Measurements from ENCODE around the gene CYB5D1. TPM values are rescaled to one million over a fixed set of nuclear protein-coding genes. Genes with fewer than 3 reads are reported as not detected.
A peak's percentile ranks its signal among the peaks of the same experiment; 100 is the strongest.

CYB5D1 gene
- total and polyA plus RNA-seq, 2 of the 8 experiments (the other 6 are each of a cell fraction or from before 2014, with no cell fraction given), result 11.0 to 18.0 TPM

DNA sequence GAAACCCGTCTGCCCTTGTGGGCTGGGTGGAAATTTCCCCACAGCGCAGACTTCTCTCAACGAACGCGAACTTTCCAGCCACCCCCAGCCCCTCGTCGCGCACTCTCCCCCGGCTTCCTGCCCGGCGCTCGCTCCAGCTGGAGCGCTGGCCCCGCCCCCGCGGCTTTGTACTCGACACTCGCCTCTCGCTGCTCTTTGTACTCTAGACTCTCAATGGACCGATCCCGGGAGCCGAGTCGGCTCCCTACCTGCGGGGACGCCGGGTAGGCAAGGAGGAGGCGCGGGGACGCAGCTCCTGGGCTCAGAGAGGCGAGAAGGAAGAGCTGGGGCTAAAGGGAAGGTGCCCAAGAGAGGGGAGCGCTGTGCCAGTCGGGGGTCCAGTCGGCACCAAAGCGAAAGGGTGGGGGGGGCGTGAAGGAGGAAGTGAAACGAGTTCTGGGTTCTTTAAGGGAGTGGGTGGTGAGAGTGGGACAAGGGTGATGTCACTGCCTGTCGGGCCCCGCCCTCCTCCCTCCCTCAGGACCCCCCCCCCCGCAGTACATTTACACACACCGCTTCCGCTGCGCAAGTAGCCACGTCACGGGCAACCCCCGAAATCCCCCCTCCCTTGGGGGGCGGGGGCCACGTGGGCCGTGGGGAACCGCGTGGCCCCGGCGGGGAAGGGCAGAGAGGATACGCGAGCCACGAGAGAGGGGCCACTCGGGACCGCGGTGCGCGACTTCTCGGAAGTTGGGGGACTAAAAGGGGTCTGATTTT lies 14.1 kb upstream of the CYB5D1 start (continued):
- no peak for TF ChIP-seq KDM1A (IDR thresholded peaks at IDR 0.05; ENCODE audit: borderline replicate concordance, low read length)
- no peak for TF ChIP-seq SRF (IDR thresholded peaks at IDR 0.05; ENCODE audit: low read depth, low read length)
- TF ChIP-seq TCF12 (IDR thresholded peaks at IDR 0.05; ENCODE audit: low read depth, low read length), result no peak
- TF ChIP-seq CREB1 (IDR thresholded peaks at IDR 0.05), result no peak
- TF ChIP-seq SAP30 (IDR thresholded peaks at IDR 0.05; ENCODE audit: insufficient read depth, insufficient replicate concordance, low read length), result no peak
- no peak for TF ChIP-seq MAFK (IDR thresholded peaks at IDR 0.05; ENCODE audit: low read depth, low read length)
- TF ChIP-seq, protein P1, sequence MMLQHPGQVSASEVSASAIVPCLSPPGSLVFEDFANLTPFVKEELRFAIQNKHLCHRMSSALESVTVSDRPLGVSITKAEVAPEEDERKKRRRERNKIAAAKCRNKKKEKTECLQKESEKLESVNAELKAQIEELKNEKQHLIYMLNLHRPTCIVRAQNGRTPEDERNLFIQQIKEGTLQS (IDR thresholded peaks at IDR 0.05; ENCODE audit: insufficient read depth, low read depth, low read length), result no peak
- TF ChIP-seq CHD1 (IDR thresholded peaks at IDR 0.05; ENCODE audit: low read depth, low read length), result no peak
- TF ChIP-seq BCL11A (IDR thresholded peaks at IDR 0.05; ENCODE audit: low read depth in 2 of 2, low read length in 2 of 2), result no peak
- TF ChIP-seq, protein P2, sequence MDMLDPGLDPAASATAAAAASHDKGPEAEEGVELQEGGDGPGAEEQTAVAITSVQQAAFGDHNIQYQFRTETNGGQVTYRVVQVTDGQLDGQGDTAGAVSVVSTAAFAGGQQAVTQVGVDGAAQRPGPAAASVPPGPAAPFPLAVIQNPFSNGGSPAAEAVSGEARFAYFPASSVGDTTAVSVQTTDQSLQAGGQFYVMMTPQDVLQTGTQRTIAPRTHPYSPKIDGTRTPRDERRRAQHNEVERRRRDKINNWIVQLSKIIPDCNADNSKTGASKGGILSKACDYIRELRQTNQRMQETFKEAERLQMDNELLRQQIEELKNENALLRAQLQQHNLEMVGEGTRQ (IDR thresholded peaks at IDR 0.05; ENCODE audit: low read length), result no peak
- TF ChIP-seq TEAD4 (IDR thresholded peaks at IDR 0.05; ENCODE audit: low read depth, low read length), result no peak
- no peak for TF ChIP-seq FOSL1 (IDR thresholded peaks at IDR 0.05; ENCODE audit: insufficient read depth, low read depth, low read length)
- no peak for TF ChIP-seq TAF7 (optimal IDR thresholded peaks at IDR 0.05; ENCODE audit: borderline replicate concordance, low read depth, low read length)
- TF ChIP-seq POLR2AphosphoS5 (IDR thresholded peaks at IDR 0.05; ENCODE audit: low read depth, low read length), result no peak
- no peak for TF ChIP-seq POU5F1 (IDR thresholded peaks at IDR 0.05; ENCODE audit: low read depth, low read length)
- TF ChIP-seq TBP (IDR thresholded peaks at IDR 0.05; ENCODE audit: low read depth, low read length), result no peak
- TF ChIP-seq, protein P3, sequence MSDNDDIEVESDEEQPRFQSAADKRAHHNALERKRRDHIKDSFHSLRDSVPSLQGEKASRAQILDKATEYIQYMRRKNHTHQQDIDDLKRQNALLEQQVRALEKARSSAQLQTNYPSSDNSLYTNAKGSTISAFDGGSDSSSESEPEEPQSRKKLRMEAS (IDR thresholded peaks at IDR 0.05), result no peak
- TF ChIP-seq RAD21 (IDR thresholded peaks at IDR 0.05 in 1 of 2, conservative IDR thresholded peaks at IDR 0.05 in 1 of 2; ENCODE audit: low read depth in 2 of 2, low read length in 2 of 2), result no peak
- TF ChIP-seq, protein P4, sequence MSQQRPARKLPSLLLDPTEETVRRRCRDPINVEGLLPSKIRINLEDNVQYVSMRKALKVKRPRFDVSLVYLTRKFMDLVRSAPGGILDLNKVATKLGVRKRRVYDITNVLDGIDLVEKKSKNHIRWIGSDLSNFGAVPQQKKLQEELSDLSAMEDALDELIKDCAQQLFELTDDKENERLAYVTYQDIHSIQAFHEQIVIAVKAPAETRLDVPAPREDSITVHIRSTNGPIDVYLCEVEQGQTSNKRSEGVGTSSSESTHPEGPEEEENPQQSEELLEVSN (IDR thresholded peaks at IDR 0.05), result no peak
- peak; percentile 27; the same call in 1 of the 2 replicates for TF ChIP-seq SP4 (IDR thresholded peaks at IDR 0.05; ENCODE audit: low read length)

Measured in H1 (cell line).